MM.1S (cell line): ENCODE data around the gene ZCCHC7.
"Not testable (repeated sequence)": the region's sequence is repeated elsewhere in the genome, so short reads cannot be mapped to it uniquely, and the experiment has no call there.

ENCODE experiments used
- DNase-seq: peaks from one replicate; pipeline ENCODE4 v3.0.0-alpha.2; 2015
- H2AFZ ChIP-seq: fragments of 300-600 bp; sonication (generic); 2 replicates; pipeline ENCODE4 v1.6.0; 2016; ENCODE audit warnings: antibody characterized with exemption, low read length
- H3F3A ChIP-seq: fragments of 300-600 bp; sonication (generic); 2 replicates; pipeline ENCODE4 v1.6.1; 2016; ENCODE audit warnings: mild to moderate bottlenecking, antibody characterized with exemption, low read length, moderate library complexity, mixed read lengths; ENCODE audit not compliant: insufficient read depth
- H3K27ac ChIP-seq: fragments of 300-600 bp; sonication (generic); 2 replicates; pipeline ENCODE4 v1.5.1; 2016; ENCODE audit warnings: mild to moderate bottlenecking, low read length
- H3K27me3 ChIP-seq: fragments of 300-600 bp; sonication (generic); replicated peaks from 2 replicates; pipeline ENCODE4 v1.6.0; 2016; ENCODE audit warnings: low read length; ENCODE audit not compliant: insufficient read depth
- H3K36me3 ChIP-seq: fragments of 300-600 bp; sonication (generic); replicated peaks from 2 replicates; pipeline ENCODE4 v1.6.1; 2016; ENCODE audit warnings: mild to moderate bottlenecking, low read length, mixed read lengths; ENCODE audit not compliant: insufficient read depth
- H3K4me1 ChIP-seq: fragments of 300-600 bp; sonication (generic); 2 replicates; pipeline ENCODE4 v1.6.1; 2016; ENCODE audit warnings: low read length, mixed read lengths
- H3K4me2 ChIP-seq: fragments of 300-600 bp; sonication (generic); 2 replicates; pipeline ENCODE4 v1.6.0; 2016; ENCODE audit warnings: low read depth, low read length
- H3K4me3 ChIP-seq: fragments of 300-600 bp; sonication (generic); 2 replicates; pipeline ENCODE4 v1.5.1; 2016; ENCODE audit warnings: low read length, mixed read lengths
- H3K79me2 ChIP-seq: fragments of 300-600 bp; sonication (generic); 2 replicates; pipeline ENCODE4 v1.6.1; 2016; ENCODE audit warnings: mixed run types, low read length, mixed read lengths
- H3K9ac ChIP-seq: fragments of 300-600 bp; sonication (generic); 2 replicates; pipeline ENCODE4 v1.6.1; 2016; ENCODE audit warnings: low read length, mixed read lengths
- H3K9me2 ChIP-seq: fragments of 300-600 bp; sonication (generic); replicated peaks from 2 replicates; pipeline ENCODE4 v1.6.1; 2016; ENCODE audit warnings: mild to moderate bottlenecking, low read length, mixed read lengths; ENCODE audit not compliant: insufficient read depth
- H3K9me3 ChIP-seq: fragments of 300-600 bp; sonication (generic); replicated peaks from 2 replicates; pipeline ENCODE4 v1.6.1; 2016; ENCODE audit warnings: mild to moderate bottlenecking, low read length, mixed read lengths; ENCODE audit not compliant: insufficient read depth
- H4K20me1 ChIP-seq: fragments of 300-600 bp; sonication (generic); 2 replicates; pipeline ENCODE4 v1.6.1; 2016; ENCODE audit warnings: mild to moderate bottlenecking, low read length, moderate library complexity, mixed read lengths; ENCODE audit not compliant: insufficient read depth
- CTCF ChIP-seq: fragments of 300-600 bp; sonication (generic); IDR thresholded peaks from 2 replicates; pipeline ENCODE4 v1.5.1; 2016; ENCODE audit warnings: antibody characterized with exemption, low read length, mixed read lengths
- EZH2 ChIP-seq: fragments of 300-600 bp; sonication (generic); optimal IDR thresholded peaks from 2 replicates; pipeline ENCODE3; 2017; ENCODE audit warnings: low read depth, mild to moderate bottlenecking, antibody characterized with exemption, low read length, mixed read lengths
- EZH2phosphoT487 ChIP-seq: fragments of 300-600 bp; sonication (generic); IDR thresholded peaks from 2 replicates; pipeline ENCODE4 v1.6.1; 2018; ENCODE audit warnings: antibody characterized with exemption, low read length

The ZCCHC7 gene

GRCh38 chr9:37290940-37291485 lies 170.6 kb downstream of the ZCCHC7 start:
- H4K20me1 ChIP-seq = no peaks in the 10 kb centered on the region
- H3K36me3 ChIP-seq = no peaks in the 10 kb centered on the region
- peaks cover 7% of the 10 kb centered on the region; the same call in 1 of the 2 replicates for H3F3A ChIP-seq
- no peak overlapping the region for H3K27ac ChIP-seq
- no peak for DNase-seq
- H3K4me3 ChIP-seq = no peak overlapping the region
- no peak overlapping the region for H3K9ac ChIP-seq
- no peak overlapping the region for H3K4me2 ChIP-seq
- H3K27me3 ChIP-seq = no peaks in the 10 kb centered on the region
- peaks cover 22% of the 10 kb centered on the region for H3K4me1 ChIP-seq
- TF ChIP-seq CTCF = no peak
- TF ChIP-seq EZH2phosphoT487 = no peak
- TF ChIP-seq EZH2 = no peak
- H2AFZ ChIP-seq = no peak overlapping the region
- no peaks in the 10 kb centered on the region for H3K9me2 ChIP-seq
- no peaks in the 10 kb centered on the region for H3K9me3 ChIP-seq
- no peaks in the 10 kb centered on the region; the same call in none of the 2 replicates for H3K79me2 ChIP-seq

GRCh38 chr9:37291612-37292238 lies 171.4 kb downstream of the ZCCHC7 start:
- H3K27me3 ChIP-seq, H3K36me3 ChIP-seq, H4K20me1 ChIP-seq, H3K27ac ChIP-seq, H3K9me3 ChIP-seq, H3K4me2 ChIP-seq, H3K79me2 ChIP-seq, H2AFZ ChIP-seq, DNase-seq, H3F3A ChIP-seq, H3K9me2 ChIP-seq, H3K4me3 ChIP-seq, H3K9ac ChIP-seq: not testable (repeated sequence)
- H3K4me1 ChIP-seq = peaks cover 27% of the 10 kb centered on the region

GRCh38 chr9:37292896-37293295 lies 172.5 kb downstream of the ZCCHC7 start:
- no peak for TF ChIP-seq EZH2
- TF ChIP-seq EZH2phosphoT487 = no peak
- no peak for TF ChIP-seq CTCF
- H3K4me2 ChIP-seq = no peak overlapping the region
- H3K4me3 ChIP-seq = no peak overlapping the region
- no peak for DNase-seq
- H3K27ac ChIP-seq = no peak overlapping the region
- peaks cover 27% of the 10 kb centered on the region for H3K4me1 ChIP-seq
- no peaks in the 10 kb centered on the region for H3K27me3 ChIP-seq
- H3K9me3 ChIP-seq = no peaks in the 10 kb centered on the region
- peaks cover 7% of the 10 kb centered on the region; the same call in 1 of the 2 replicates for H3F3A ChIP-seq
- H3K79me2 ChIP-seq = no peaks in the 10 kb centered on the region; the same call in none of the 2 replicates
- no peak overlapping the region for H3K9ac ChIP-seq
- no peaks in the 10 kb centered on the region for H3K36me3 ChIP-seq
- no peaks in the 10 kb centered on the region for H3K9me2 ChIP-seq
- H4K20me1 ChIP-seq = no peaks in the 10 kb centered on the region
- H2AFZ ChIP-seq = no peak overlapping the region
